HS-5 (cell line): ENCODE results near the gene SMOC2.

Experiments used
- DNase-seq: peaks from one replicate; pipeline ENCODE4 v3.0.0-alpha.2; 2012; ENCODE audit warnings: low read depth

SMOC2 gene

GRCh38 chr6:168448243-168448855 is 7.4 kb downstream of the SMOC2 start:
- DNase-seq = no peak

DNA sequence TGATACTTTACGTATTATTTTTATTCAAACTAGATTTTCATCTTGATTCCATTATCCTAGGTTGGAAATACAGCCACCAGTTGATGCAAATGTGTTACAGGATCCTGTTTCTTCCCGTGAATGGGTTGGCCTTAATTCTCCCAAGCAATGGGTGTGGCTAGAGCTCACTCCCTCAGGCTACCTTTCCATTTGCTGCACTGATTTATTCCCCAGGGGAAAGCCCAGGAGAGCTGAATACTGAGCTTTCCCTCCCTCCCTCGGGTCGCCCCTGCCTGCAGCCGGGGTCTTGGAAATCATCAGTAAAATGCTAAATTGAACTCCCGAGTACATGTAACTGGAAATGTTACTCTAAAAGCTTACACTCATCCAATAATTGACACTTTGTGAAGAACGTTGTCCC is 9.9 kb downstream of the SMOC2 start:
- DNase-seq = no peak

DNA sequence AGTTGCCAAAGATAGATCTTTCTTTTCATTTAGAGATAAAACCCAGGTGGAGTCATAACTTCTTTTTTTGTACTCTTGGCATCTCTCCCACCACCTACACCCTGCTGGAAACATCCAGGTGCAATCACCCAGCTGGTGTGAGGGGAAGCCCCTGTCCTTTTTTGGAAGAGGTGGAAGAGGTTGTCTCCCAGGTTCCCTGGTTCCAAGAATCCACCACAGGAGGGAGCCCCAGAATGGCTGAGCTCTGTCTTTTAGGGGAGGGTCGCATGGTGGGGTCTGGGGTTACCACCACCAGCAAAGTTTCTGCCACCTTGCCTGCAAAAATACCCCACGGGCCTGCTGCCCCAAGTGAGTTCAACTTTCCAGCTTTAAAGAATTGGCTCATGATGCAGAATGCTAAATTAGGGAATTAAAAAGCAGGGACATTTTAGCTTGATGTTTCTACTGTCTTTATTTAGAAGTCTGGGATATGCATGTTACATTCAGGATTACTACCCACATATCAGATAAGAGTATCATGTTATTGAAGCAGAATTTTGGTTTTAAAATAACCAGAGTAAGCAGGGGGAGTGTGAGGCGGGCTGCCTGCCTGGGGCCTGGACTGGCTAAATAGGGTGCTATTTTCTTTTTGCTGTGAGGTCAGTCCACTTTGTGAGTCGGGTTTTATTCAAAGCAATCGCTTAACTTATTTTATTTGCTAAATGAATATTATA is 11.0 kb downstream of the SMOC2 start:
- DNase-seq = no peak

DNA sequence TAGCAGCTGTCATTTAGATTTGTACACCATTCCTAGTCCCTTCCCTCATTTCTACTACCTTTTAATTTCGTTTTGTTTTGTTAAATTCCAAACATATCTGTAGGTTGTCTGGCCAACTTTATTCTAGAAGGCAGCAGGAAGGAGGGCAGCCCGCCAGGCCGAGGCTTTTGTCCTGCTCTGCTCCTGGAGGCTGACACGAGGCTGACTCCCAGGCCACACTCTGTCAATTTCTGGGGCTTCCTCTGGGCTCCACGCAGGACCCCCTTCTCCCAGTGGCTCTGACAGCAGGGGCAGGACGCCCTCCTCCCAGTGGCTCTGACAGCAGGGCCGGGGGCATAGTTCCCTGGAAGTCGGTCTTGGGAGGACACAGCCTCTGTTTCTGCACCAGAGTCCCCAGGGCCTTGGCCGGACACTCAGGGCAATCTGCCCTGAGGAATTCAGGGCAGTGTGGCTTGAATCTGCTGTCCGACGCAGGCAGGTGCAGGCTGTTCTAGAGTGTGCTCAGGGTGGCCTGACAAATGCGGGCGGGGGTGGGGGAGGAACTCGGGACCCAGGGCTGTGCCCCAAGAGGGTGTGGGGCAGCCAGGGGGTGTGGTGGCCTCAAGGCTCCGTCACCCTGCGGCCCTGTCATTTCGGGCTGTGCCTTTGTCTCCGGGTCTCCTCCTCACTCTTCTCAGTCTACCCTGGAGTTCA is 11.8 kb downstream of the SMOC2 start:
- no peak for DNase-seq

GRCh38 chr6:168455847-168456530 is 15.0 kb downstream of the SMOC2 start:
- DNase-seq = no peak

DNA sequence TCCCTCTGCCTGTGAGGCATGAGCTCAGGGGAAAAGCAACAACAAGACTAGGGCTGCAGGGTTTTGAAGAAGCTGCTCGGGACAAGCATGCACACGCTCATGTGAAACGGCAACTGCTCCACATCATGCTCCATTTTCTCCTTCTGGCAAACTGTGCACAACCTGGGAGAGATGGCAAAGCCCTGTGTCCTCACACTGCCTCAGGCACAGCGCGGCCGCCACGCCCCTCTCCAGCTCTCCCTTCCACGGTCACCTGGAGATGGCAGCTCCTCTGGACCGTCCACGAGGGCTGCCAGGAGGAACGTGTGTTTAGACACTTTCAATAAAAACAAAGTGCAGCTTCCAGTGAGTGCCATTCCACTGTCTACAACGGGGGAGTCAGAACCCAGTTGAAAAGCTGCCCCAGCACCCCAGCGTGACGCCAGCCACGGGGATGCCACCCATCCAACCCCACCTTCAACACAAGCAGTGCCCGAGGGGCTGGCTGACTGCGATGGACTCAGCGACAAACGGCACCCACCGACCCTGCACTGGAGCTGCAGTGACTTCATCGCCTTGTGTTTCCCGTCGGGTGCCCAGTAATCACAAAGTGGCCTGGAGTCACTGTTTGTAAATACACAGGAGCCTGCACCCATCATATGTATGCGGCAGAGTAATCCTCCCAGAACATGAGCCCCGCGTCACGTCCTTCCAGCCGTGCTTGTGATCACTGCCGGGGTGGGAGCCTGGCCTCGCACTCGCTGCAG is 16.1 kb downstream of the SMOC2 start:
- DNase-seq = no peak

- DNase-seq = no peak
Measured at GRCh38 chr6:168457653-168457934, 16.6 kb downstream of the SMOC2 start.

DNA sequence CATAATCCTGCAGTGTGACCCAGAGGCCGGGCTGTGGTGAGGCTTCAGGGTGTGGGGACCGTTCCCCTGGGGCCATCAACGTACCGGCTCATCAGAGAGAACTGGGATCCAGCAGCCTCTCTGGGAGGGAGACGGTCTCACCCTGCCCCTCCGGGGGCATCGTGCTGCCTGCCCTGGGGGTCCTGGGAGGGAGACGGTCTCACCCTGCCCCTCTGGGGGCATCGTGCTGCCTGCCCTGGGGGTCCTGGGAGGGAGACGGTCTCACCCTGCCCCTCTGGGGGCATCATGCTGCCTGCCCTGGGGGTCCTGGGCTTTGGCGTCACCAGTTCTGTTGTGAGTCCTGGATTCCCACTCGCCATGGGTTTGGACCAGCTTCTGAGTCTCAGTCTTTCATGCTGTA is 17.1 kb downstream of the SMOC2 start:
- no peak for DNase-seq

DNA sequence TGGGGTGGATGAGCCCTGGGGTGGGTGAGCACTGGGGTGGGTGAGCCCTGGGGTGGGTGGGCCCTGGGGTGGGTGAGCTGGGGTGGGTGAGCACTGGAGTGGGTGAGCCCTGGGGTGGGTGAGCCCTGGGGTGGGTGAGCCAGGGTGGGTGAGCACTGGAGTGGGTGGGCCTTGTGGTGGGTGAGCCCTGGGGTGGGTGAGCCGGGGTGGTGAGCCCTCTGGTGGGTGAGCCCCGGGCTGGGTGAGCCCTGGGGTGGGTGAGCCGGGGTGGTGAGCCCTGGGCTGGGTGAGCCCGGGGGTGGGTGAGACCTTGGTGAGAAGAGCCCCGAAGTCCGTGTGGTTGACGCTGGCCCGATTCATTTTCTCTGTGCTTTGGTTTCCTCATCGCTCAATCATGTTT is 18.6 kb downstream of the SMOC2 start:
- DNase-seq = no peak

GRCh38 chr6:168462289-168462853 is 21.4 kb downstream of the SMOC2 start:
- no peak for DNase-seq

DNA sequence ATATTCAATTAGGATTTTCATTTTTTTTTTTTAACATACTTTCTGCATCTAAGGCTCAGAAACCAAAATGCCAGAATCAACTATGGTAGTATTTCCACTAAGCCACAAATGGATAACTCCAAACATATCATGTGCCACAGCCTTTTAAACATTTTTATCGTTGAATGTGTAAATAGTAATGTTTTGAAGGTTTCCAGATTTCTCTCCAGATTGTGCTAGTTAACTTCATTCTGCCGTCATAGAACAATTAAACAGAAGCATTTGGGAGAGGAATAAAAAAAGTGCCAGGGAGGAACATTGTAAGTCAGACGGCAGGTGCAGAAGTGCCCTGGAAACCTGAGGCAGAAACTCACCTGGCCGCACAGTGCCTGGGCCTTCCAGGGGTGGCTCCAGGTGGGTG is 23.6 kb downstream of the SMOC2 start:
- DNase-seq = no peak

GRCh38 chr6:168468045-168468444 is 27.1 kb downstream of the SMOC2 start:
- no peak for DNase-seq

GRCh38 chr6:168469521-168469920 is 28.5 kb downstream of the SMOC2 start:
- DNase-seq = no peak

GRCh38 chr6:168469926-168470325 is 28.9 kb downstream of the SMOC2 start:
- DNase-seq = no peak

DNA sequence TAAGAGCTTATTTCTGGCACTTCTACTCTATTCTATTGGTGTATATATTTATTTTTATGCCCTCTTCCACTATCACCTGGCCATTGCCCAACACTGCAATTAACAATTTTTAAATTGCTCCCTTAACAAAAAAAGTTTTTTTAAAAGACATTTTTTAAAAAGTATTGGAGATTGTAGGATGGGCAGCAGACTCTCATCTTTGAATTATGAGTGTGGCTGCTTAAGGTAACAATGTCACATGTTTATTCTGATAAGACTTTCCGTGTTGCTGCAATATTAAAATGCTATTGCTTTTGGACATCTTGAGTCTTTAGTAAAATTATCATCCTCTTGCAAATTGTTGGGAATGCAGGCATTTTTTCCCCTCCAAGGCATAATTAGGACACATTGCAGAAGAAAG is 31.4 kb downstream of the SMOC2 start:
- no peak for DNase-seq

- DNase-seq = no peak
Measured at GRCh38 chr6:168473197-168473596, 32.2 kb downstream of the SMOC2 start.

GRCh38 chr6:168475188-168476013 is 34.4 kb downstream of the SMOC2 start:
- DNase-seq = no peak

GRCh38 chr6:168479421-168479820 is 38.4 kb downstream of the SMOC2 start:
- no peak for DNase-seq

DNA sequence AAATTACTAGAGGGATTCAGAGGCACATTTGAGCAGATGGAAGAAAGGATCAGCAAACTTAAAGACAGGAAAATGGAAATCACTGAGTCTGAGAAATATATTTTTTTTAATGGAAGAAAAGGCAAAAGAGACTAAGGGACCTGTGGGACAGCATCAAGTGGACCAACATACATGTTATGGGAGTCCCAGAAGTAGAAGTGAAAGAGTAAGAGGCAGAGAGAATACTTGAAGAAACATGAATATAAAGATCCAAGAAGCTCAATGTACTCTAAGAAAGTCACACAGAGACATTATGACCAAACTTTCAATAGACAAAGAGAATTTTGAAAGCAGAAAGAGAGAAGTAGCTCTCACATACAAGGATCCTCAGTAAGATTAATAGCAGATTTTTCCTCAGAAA is 39.5 kb downstream of the SMOC2 start:
- no peak for DNase-seq

- DNase-seq = no peak
Measured at GRCh38 chr6:168485818-168486217, 44.8 kb downstream of the SMOC2 start.

DNA sequence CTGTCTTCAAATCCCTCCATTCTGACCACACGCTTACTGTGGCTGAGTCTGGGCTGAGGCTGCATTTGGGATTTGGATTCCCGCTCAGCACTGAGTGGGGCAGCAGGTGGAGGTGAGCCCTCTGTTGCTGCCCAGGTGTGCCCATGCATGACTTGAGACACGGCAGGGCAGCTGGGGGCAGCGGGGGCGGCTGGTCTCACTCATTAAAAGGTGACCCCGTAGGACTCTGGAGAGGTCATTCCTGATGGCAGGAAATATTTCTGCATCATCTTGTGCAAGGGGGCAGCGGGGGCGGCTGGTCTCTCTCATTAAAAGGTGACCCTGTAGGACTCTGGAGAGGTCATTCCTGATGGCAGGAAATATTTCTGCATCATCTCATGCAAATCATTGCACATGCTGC is 49.8 kb downstream of the SMOC2 start:
- DNase-seq = no peak
